K562 (cell line): Measurements from ENCODE around the gene TNFRSF19. TPM values are rescaled to one million over a fixed set of nuclear protein-coding genes. Genes with fewer than 3 reads are reported as not detected.

Experiments used
- ATAC-seq: fragments of 200-7000 bp; cut with Tn5 transposase; 3 replicates; pipeline ENCODE4 v1.9.1; 2020; ENCODE audit warnings: moderate library complexity
- BruUV-seq: library from RNA; stranded (reverse); fragments of 400-500 nt; replicated peaks from 2 replicates; lab custom pipeline; 2021; lab: Mats Ljungman, UMichigan
- CTCF ChIA-PET: fragments of 300-600 bp; formaldehyde crosslinking; extraction: SDS; loops from one replicate; lab custom pipeline; 2021; ENCODE audit warnings: low intra/inter-chr PET ratio; lab: Yijun Ruan, JAX
- POLR2A ChIA-PET: fragments of 300-600, 350-650 bp; sonication (Branson Sonifier 250); formaldehyde crosslinking; extraction: SDS; loops from one replicate; lab custom pipeline; 2021; ENCODE audit warnings: antibody characterized with exemption, inconsistent platforms; lab: Yijun Ruan, JAX
- DNase-seq, 4 experiments: peaks; one replicate each; pipeline versions ENCODE4 v3.0.0 to v3.0.0-alpha.2; 2011 to 2018; ENCODE audit warnings: low spot score in 3 of 4, mixed read lengths in 3 of 4; ENCODE audit errors: extremely low read depth in 1 of 4
- FAIRE-seq: peaks from 2 replicates; lab custom pipeline; 2011; peaks lifted over from hg19 to GRCh38; lab: Jason Lieb, UNC
- H2AFZ ChIP-seq: 2 replicates; pipeline ENCODE4 v1.6.0; 2011; ENCODE audit warnings: low read depth, low read length, control low read depth, inconsistent platforms
- H3K27ac ChIP-seq: fragments of 200-600 bp; 3 replicates; pipeline ENCODE4 v1.8.0; 2011; ENCODE audit warnings: low read depth, mild to moderate bottlenecking, control low read depth, inconsistent platforms, low read length, moderate library complexity, mixed read lengths; ENCODE audit errors: extremely low read depth
- H3K27me3 ChIP-seq, 2 experiments: fragments of 300-600 bp in 1 of 2; 2 replicates in 1 of 2; 3 replicates in 1 of 2; pipeline versions ENCODE4 v1.6.0 to v1.8.0; 2011; ENCODE audit warnings: inconsistent platforms in 2 of 2, low read length in 2 of 2, mild to moderate bottlenecking in 1 of 2, mixed read lengths in 1 of 2, moderate library complexity in 1 of 2; ENCODE audit not compliant: control insufficient read depth in 2 of 2, insufficient read depth in 2 of 2
- H3K36me3 ChIP-seq: fragments of 300-600 bp; 3 replicates; pipeline ENCODE4 v1.8.0; 2011; ENCODE audit warnings: mild to moderate bottlenecking, low read length, inconsistent platforms; ENCODE audit not compliant: control insufficient read depth, insufficient read depth
- H3K4me1 ChIP-seq, 2 experiments: fragments of 200-600 bp in 1 of 2; replicated peaks in 1 of 2; 2 replicates in 1 of 2; 3 replicates in 1 of 2; pipeline versions ENCODE4 v1.5.1 to v1.8.0; 2011; ENCODE audit warnings: inconsistent platforms in 2 of 2, low read length in 2 of 2, mild to moderate bottlenecking in 1 of 2, mixed read lengths in 1 of 2, moderate library complexity in 1 of 2; ENCODE audit not compliant: control insufficient read depth in 2 of 2, insufficient read depth in 2 of 2
- H3K4me2 ChIP-seq: 2 replicates; pipeline ENCODE4 v1.6.1; 2011; ENCODE audit warnings: low read length, control low read depth, inconsistent platforms, mixed read lengths; ENCODE audit not compliant: insufficient read depth
- H3K4me3 ChIP-seq: fragments of 200-600 bp; sonication (generic), shearing (Covaris generic); 2 replicates; pipeline ENCODE4 v1.5.1; 2016; ENCODE audit warnings: control low read depth, inconsistent platforms
- H3K79me2 ChIP-seq: fragments of 200-600 bp; 3 replicates; pipeline ENCODE4 v1.8.0; 2011; ENCODE audit warnings: low read length, inconsistent platforms; ENCODE audit not compliant: control insufficient read depth, insufficient read depth
- H3K9ac ChIP-seq, 2 experiments: 2 replicates each; pipeline versions ENCODE4 v1.6.0 to v1.6.1; 2011; ENCODE audit warnings: low read depth in 2 of 2, low read length in 2 of 2, control low read depth in 1 of 2, inconsistent platforms in 1 of 2, mild to moderate bottlenecking in 1 of 2, mixed read lengths in 1 of 2; ENCODE audit not compliant: insufficient read depth in 1 of 2
- H3K9me1 ChIP-seq: one replicate; pipeline ENCODE4 v1.6.0; 2011; ENCODE audit warnings: inconsistent platforms, mild to moderate bottlenecking, low read length, moderate library complexity; ENCODE audit not compliant: control insufficient read depth, insufficient read depth
- H3K9me3 ChIP-seq: replicated peaks from 2 replicates; pipeline ENCODE4 v1.5.1; 2011; ENCODE audit warnings: low read depth, low read length, inconsistent platforms; ENCODE audit not compliant: control insufficient read depth, insufficient read depth
- H4K20me1 ChIP-seq: replicated peaks from 2 replicates; pipeline ENCODE4 v1.6.1; 2011; ENCODE audit warnings: low read length, inconsistent platforms, mixed read lengths; ENCODE audit not compliant: control insufficient read depth, insufficient read depth
- CBX2 ChIP-seq: fragments of 200-600 bp; sonication (generic); IDR thresholded peaks from one replicate; pipeline ENCODE4 v1.6.1; 2012; ENCODE audit warnings: mild to moderate bottlenecking, low read length, inconsistent platforms; ENCODE audit not compliant: insufficient read depth, poor library complexity, severe bottlenecking
- ERF ChIP-seq: fragments of 450-650 bp; formaldehyde crosslinking; IDR thresholded peaks from 2 replicates; pipeline ENCODE4 v1.4.0; 2020; ENCODE audit warnings: mild to moderate bottlenecking, mixed read lengths
- HLTF ChIP-seq: fragments of 450-650 bp; IDR thresholded peaks from 2 replicates; pipeline ENCODE4 v1.6.1; 2016
- ILK ChIP-seq: fragments of 450-650 bp; IDR thresholded peaks from 2 replicates; pipeline ENCODE4 v1.6.1; 2016; ENCODE audit warnings: missing genetic modification characterization, low read depth, mild to moderate bottlenecking, missing compliant biosample characterization, moderate library complexity, borderline replicate concordance
- KDM5B ChIP-seq: fragments of 200-600 bp; sonication (generic); IDR thresholded peaks from 2 replicates; pipeline ENCODE4 v1.6.1; 2012; ENCODE audit warnings: low read depth, mild to moderate bottlenecking, moderate library complexity, low read length, control low read depth, inconsistent platforms; ENCODE audit not compliant: insufficient replicate concordance
- L3MBTL2 ChIP-seq: fragments of 450-650 bp; IDR thresholded peaks from 2 replicates; pipeline ENCODE4 v1.6.1; 2016; ENCODE audit warnings: mild to moderate bottlenecking, moderate library complexity
- MTF1 ChIP-seq: fragments of 250-450 bp; sonication (Bioruptor Pico); IDR thresholded peaks from 2 replicates; pipeline ENCODE4 v1.9.0; 2021; ENCODE audit warnings: moderate library complexity, mild to moderate bottlenecking, inconsistent platforms, borderline replicate concordance
- PHF20 ChIP-seq: fragments of 450-650 bp; IDR thresholded peaks from 2 replicates; pipeline ENCODE4 v1.6.1; 2018; ENCODE audit not compliant: partially characterized antibody
- SMARCB1 ChIP-seq: IDR thresholded peaks from 2 replicates; pipeline ENCODE4 v1.6.1; 2011; ENCODE audit warnings: improper control_type of control experiment, low read depth; ENCODE audit not compliant: insufficient read length
- ZNF133 ChIP-seq: fragments of 250-450 bp; sonication (Bioruptor Pico); IDR thresholded peaks from 2 replicates; pipeline ENCODE4 v1.4.0; 2020; ENCODE audit warnings: mild to moderate bottlenecking
- ZNF436 ChIP-seq: fragments of 250-450, 450-650 bp; sonication (Bioruptor Pico); formaldehyde crosslinking; IDR thresholded peaks from 2 replicates; pipeline ENCODE4 v1.7.0; 2020; ENCODE audit warnings: mild to moderate bottlenecking
- WGBS: fragments of 100-300 bp; shearing (Covaris generic); methylation state at CpG from one replicate; pipeline ENCODE4 v1.1.6; 2016; ENCODE audit warnings: low coverage, mixed read lengths; ENCODE audit not compliant: insufficient coverage; ENCODE audit errors: missing lambda C conversion rate; 5-methylcytosine and 5-hydroxymethylcytosine counted together
- in situ Hi-C: fragments of 300-500 bp; cut with MboI; formaldehyde crosslinking; loops from 4 replicates; pipeline ENCODE4 v1.15.0; 2018; ENCODE audit warnings: inconsistent platforms, mixed read lengths
- intact Hi-C: fragments of 100-400 bp; cut with micrococcal nuclease; formaldehyde crosslinking; loops from 2 replicates; pipeline ENCODE4 v1.14.2; 2022
- polyA plus RNA-seq, 8 experiments: library from polyadenylated mRNA; depleted of rRNA in 4 of 8; stranded (reverse) in 5 of 8; unstranded in 3 of 8; fragments of >200 nt; fragmentation: Nextera tagmentation in 2 of 8; fragmentation: Illumina TruSeq in 1 of 8; extraction: Ambion mirVana in 2 of 8; extraction: Trizol in 1 of 8; gene quantifications; 2 replicates each; pipeline versions ENCODE4 v1.2.1 to v1.2.3, GENCODE V29; 2011 to 2014; ENCODE audit warnings: inconsistent platforms in 1 of 8, missing spikeins in 1 of 8
- total RNA-seq, 7 experiments: library from RNA; depleted of rRNA in 6 of 7; stranded (reverse); fragments of >200 nt in 6 of 7; fragmentation: Illumina TruSeq in 2 of 7; extraction: Trizol in 2 of 7; gene quantifications; 2 replicates each; pipeline versions ENCODE4 v1.2.1 to v1.2.3, GENCODE V29; 2011 to 2021; ENCODE audit warnings: low replicate concordance in 1 of 7
- TF ChIP-seq, protein P1 (sequence below): fragments of 450-650 bp; IDR thresholded peaks from 2 replicates; pipeline ENCODE4 v1.6.1; 2016; ENCODE audit warnings: antibody characterized with exemption
- TF ChIP-seq, protein P2 (sequence below): fragments of 450-650 bp; IDR thresholded peaks from one replicate; pipeline ENCODE4 v1.6.1; 2018; ENCODE audit warnings: mild to moderate bottlenecking, moderate library complexity; ENCODE audit not compliant: partially characterized antibody

Gene TNFRSF19
- total and polyA plus RNA-seq, 9 of the 15 experiments (the other 6 are each of a cell fraction or from before 2014, with no cell fraction given) = 0.01 to 0.07 TPM; not detected in 7

DNA sequence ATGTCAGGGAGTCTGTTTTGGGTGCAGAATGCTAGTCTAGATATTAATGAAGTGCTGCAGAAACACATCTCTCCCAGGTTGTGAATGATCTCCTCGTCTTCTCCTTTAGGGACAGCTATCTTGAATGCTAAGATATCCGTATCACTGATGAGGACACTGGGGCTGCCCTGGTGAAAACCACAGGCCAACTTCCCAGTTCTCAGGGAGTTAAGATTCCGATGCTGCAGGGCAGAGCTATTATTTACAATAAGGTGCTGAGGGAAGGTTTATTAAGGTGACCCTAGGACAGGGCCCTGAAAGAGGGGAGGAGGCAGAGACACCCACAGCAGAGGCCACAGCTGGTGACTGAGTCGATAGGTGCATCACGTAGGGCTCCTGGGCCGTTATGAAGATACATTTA, 66.1 kb downstream of the TNFRSF19 start:
- Histone ChIP-seq H2AFZ (no peak overlapping the region), H3K4me3 (no peak overlapping the region), H3K9ac (no peak overlapping the region), H3K4me1 (no peaks in the 10 kb centered on the region), H3K36me3 (no peaks in the 10 kb centered on the region), H3K79me2 (no peaks in the 10 kb centered on the region), H4K20me1 (no peaks in the 10 kb centered on the region; the same call in 1 of the 2 replicates), H3K27ac (no peak overlapping the region), H3K9me3 (no peaks in the 10 kb centered on the region), H3K4me2 (no peak overlapping the region), H3K27me3 (no peaks in the 10 kb centered on the region; a peak in 1 of 5 replicates), H3K9me1 (no peaks in the 10 kb centered on the region)
- 3% methylated on average over 5 of the region's 6 CpGs for WGBS
- BruUV-seq = no TSS peak
- intact Hi-C loops = no loop called here
- ChIA-PET CTCF (no interaction called here), POLR2A (interaction anchor here (0.6 kb wide), 2 partner anchors 61 to 66 kb away, joined by 3 read pairs; partner anchors contain the start of gene TNFRSF19)
- TF ChIP-seq SMARCB1 = no peak
- TF ChIP-seq L3MBTL2 = no peak
- TF ChIP-seq ERF (CRISPR knock-in tag) = no peak
- TF ChIP-seq, protein P1, sequence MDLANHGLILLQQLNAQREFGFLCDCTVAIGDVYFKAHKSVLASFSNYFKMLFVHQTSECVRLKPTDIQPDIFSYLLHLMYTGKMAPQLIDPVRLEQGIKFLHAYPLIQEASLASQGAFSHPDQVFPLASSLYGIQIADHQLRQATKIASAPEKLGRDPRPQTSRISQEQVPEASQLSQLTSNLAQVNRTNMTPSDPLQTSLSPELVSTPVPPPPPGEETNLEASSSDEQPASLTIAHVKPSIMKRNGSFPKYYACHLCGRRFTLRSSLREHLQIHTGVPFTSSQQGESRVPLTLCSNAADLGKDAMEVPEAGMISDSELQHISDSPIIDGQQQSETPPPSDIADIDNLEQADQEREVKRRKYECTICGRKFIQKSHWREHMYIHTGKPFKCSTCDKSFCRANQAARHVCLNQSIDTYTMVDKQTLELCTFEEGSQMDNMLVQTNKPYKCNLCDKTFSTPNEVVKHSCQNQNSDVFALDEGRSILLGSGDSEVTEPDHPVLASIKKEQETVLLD = no peak
- no peak for TF ChIP-seq ILK (tag)
- TF ChIP-seq, protein P2, sequence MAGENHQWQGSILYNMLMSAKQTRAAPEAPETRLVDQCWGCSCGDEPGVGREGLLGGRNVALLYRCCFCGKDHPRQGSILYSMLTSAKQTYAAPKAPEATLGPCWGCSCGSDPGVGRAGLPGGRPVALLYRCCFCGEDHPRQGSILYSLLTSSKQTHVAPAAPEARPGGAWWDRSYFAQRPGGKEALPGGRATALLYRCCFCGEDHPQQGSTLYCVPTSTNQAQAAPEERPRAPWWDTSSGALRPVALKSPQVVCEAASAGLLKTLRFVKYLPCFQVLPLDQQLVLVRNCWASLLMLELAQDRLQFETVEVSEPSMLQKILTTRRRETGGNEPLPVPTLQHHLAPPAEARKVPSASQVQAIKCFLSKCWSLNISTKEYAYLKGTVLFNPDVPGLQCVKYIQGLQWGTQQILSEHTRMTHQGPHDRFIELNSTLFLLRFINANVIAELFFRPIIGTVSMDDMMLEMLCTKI = no peak
- TF ChIP-seq MTF1 (CRISPR knock-in tag) = no peak
- no peak for TF ChIP-seq CBX2
- TF ChIP-seq ZNF436 (CRISPR knock-in tag) = no peak
- no peak for TF ChIP-seq KDM5B
- no peak for TF ChIP-seq HLTF
- no peak for TF ChIP-seq ZNF133
- TF ChIP-seq PHF20 = no peak
- in situ Hi-C loops = no loop called here
- DNase-seq (no peak), ATAC-seq (no peak), FAIRE-seq (no peak)
